ENCODE data around the gene AGAP1.

The AGAP1 gene

DNA sequence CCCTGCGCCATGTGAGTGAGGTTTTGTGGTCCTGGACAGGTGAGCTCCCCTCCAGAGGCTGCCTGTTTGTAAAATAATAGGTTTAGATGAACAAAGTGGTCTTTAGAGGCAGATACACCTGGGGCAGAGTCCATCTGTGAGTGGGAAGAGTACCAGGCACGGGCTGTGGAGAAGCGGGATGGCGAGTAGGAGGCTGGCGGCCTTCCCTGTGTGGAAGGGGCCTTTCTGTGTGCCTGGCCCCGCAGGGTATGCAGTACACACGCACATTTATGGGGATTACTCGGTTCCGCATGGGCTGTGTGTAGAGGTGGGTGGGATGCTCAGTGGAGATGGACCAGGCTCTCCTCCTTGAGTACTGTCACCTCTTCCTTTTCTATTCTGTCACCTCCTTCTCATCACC lies 64.1 kb downstream of the AGAP1 start:
- ChIA-PET POLR2A (no interaction called here), CTCF (no interaction called here)
- DNase-seq (ENCODE audit: extremely low spot score): no peak
- TF ChIP-seq, protein P1, sequence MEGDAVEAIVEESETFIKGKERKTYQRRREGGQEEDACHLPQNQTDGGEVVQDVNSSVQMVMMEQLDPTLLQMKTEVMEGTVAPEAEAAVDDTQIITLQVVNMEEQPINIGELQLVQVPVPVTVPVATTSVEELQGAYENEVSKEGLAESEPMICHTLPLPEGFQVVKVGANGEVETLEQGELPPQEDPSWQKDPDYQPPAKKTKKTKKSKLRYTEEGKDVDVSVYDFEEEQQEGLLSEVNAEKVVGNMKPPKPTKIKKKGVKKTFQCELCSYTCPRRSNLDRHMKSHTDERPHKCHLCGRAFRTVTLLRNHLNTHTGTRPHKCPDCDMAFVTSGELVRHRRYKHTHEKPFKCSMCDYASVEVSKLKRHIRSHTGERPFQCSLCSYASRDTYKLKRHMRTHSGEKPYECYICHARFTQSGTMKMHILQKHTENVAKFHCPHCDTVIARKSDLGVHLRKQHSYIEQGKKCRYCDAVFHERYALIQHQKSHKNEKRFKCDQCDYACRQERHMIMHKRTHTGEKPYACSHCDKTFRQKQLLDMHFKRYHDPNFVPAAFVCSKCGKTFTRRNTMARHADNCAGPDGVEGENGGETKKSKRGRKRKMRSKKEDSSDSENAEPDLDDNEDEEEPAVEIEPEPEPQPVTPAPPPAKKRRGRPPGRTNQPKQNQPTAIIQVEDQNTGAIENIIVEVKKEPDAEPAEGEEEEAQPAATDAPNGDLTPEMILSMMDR (IDR thresholded peaks at IDR 0.05; ENCODE audit: control extremely low read depth, extremely low read depth, low read depth, missing control alignments): no peak

DNA sequence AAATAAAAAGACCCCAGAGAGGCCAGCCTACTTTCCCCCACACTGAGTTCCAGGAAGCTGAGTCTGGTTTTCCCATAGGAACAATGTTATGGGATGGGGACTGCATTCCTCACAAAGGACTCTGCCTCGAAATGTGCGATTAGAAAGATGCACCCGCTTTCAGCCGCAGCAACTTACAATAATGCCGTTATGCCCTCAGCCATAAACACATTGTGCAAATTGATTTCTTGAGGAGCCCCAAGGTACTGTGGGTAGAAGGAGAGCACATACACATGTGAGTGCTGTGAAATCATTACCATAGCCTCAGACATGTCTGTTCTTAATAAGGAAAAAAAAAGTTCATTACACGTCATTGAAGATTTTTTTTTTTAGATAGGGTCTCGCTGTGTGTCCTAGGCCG lies 64.7 kb downstream of the AGAP1 start:
- DNase-seq (ENCODE audit: extremely low spot score): no peak
- CTCF ChIA-PET: no interaction called here
- POLR2A ChIA-PET: no interaction called here
- TF ChIP-seq, protein P1 (IDR thresholded peaks at IDR 0.05; ENCODE audit: control extremely low read depth, extremely low read depth, low read depth, missing control alignments): no peak

DNA sequence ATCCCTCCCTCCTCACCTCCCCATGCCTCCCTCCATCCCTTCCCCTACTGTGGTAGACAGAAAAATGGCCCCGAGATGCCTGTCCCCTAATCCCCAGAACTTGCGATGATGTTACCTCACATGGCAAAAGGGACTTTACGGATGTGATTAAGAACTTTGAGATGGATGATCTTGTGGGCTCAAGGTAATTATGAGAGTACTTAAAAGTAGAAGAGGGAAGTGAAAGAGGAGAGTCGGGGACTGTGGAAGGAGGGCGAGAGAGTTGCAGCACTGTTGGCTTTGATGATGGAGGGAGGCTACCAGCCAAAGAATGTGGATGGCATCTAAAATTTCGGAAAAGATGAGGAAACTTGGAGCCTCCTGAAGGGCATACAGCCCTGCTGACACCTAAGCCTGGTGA lies 66.5 kb downstream of the AGAP1 start:
- TF ChIP-seq, protein P1 (IDR thresholded peaks at IDR 0.05; ENCODE audit: control extremely low read depth, extremely low read depth, low read depth, missing control alignments): no peak
- DNase-seq (ENCODE audit: extremely low spot score): no peak
- ChIA-PET CTCF (no interaction called here), POLR2A (no interaction called here)

DNA sequence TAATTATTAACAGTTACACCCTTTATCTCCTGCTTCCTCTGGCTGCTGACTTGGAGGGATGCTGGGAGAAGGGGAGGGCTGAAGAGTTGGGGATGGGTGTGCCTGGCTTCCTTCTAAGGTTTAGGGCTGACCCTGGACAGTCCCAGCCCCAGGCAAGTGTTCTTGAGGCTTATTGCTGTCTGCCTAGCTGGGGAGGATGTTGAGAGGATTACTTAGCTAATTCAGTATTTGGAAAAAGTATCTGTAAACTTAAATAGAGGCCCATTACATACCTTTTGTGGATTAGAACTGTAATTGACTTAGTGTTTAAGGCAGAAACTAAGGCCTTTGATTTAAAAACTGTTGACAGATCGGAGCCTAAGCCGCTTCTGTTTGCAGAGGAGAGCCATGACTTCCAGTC lies 67.6 kb downstream of the AGAP1 start:
- no peak for DNase-seq (ENCODE audit: extremely low spot score)
- POLR2A ChIA-PET: no interaction called here
- TF ChIP-seq, protein P1 (IDR thresholded peaks at IDR 0.05; ENCODE audit: control extremely low read depth, extremely low read depth, low read depth, missing control alignments): no peak

DNA sequence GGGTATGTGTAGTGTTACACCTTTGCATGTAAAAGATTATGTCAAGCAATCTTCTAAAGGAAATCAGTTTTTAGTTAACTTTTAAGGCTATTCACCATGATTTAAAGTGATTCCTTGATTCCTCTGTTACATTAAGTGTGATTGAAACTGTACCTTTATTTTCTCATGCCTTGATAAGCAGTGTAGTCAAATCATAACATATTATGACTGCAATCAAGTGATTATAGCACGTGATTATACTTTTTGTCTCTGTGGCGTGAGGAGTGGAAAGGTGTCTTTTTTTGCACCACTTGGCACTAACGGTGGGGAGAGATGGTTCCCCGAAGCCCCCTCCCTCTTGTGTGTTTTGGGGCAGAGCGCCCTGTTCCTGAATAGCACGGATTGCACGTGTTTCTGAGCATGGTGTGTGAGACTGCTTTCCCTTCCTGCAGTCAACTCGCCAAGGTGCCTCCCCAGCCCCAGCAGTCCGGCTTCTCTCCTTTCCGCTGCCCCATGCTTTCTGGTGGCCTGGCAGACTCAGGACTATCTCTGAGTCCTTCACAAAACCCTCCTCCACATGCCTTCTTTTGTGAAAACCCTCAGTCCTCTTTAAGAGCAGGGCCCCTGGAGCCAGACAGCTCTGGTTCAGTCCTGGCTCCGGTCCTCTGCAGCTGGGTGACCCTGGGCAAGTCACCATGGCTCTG lies 68.4 kb downstream of the AGAP1 start:
- ChIA-PET POLR2A (no interaction called here), CTCF (interaction anchor here (0.8 to 1.1 kb wide), 2 partner anchors 10 to 33 kb away, joined by 3 read pairs; no protein-coding TSS in a partner anchor)
- TF ChIP-seq, protein P1 (IDR thresholded peaks at IDR 0.05; ENCODE audit: control extremely low read depth, extremely low read depth, low read depth, missing control alignments): no peak
- no peak for DNase-seq (ENCODE audit: extremely low spot score)

More for the DNA sequence above, 67.6 kb downstream of the AGAP1 start:
- CTCF ChIA-PET: interaction anchor here (0.8 to 1.1 kb wide), 2 partner anchors 9 to 34 kb away, joined by 3 read pairs; no protein-coding TSS in a partner anchor

DNA sequence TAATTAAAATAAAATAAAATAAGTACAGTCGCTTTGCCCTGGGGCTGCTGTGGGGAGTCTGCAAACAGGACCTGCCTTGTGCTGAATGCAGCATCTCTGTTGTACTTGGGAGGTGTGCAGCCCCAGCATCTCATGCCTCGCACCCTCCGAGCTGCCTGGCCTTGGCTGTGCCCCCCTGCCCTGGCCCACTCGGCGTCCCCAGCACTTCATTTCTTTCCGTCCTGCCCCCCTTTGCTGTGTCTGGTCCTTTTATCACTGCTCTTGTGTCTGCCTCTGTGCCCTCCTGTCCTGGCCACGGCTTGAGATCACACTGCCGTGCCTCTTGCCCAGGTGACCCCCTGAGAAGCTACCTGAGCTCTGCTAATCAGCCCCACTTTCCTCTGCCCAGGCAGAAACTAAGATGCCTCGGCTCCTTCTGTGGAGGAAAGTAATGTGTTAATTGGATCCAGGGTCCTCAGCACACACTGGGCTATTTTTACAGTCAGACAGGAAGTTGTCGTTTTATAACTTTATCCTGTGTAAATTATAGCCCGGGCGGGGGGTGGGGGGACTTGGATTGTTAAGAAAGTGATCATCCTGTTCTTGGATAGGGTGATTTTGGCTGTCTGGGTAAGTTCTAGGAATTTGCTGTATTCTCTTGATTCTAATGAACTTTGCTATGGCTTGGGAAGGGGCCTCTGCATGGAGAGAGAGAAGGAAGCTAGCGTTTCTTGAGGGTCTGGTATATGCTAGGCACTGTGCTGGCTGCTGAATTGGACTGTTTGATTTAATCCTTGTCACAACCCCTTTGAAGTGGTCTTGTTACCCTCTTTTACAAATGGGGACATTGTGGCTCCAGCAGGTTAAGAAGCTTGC lies 69.4 kb downstream of the AGAP1 start:
- ChIA-PET POLR2A (no interaction called here), CTCF (no interaction called here)
- no peak for DNase-seq (ENCODE audit: extremely low spot score)
- TF ChIP-seq, protein P1 (IDR thresholded peaks at IDR 0.05; ENCODE audit: control extremely low read depth, extremely low read depth, low read depth, missing control alignments): no peak

Measured in GM10248 (cell line).